IMR-90 (cell line): Measurements from ENCODE around the gene GTPBP6. TPM values are rescaled to one million over a fixed set of nuclear protein-coding genes. Genes with fewer than 3 reads are reported as not detected.

Source experiments
- ATAC-seq: fragments of 200-7000 bp; cut with Tn5 transposase; 2 replicates; pipeline ENCODE4 v1.9.1; 2020; ENCODE audit warnings: low read depth, mild to moderate bottlenecking, moderate library complexity
- BruUV-seq: library from RNA; stranded (reverse); fragments of 400-500 nt; replicated peaks from 2 replicates; lab custom pipeline; 2021; lab: Mats Ljungman, UMichigan
- CTCF ChIA-PET: fragments of 300-600 bp; formaldehyde crosslinking; extraction: SDS; loops from one replicate; lab custom pipeline; 2021; ENCODE audit warnings: antibody characterized with exemption; lab: Yijun Ruan, JAX
- POLR2A ChIA-PET: fragments of 300-600 bp; sonication (Branson Sonifier 250); formaldehyde crosslinking; loops from one replicate; lab custom pipeline; 2022; ENCODE audit warnings: antibody characterized with exemption; ENCODE audit not compliant: unreplicated experiment; lab: Charles Lee
- DNase-seq: peaks from one replicate; pipeline ENCODE4 v3.0.0; 2013
- H2AFZ ChIP-seq: replicated peaks from 2 replicates; pipeline ENCODE3; 2013; ENCODE audit warnings: low read length, mild to moderate bottlenecking; ENCODE audit not compliant: poor library complexity
- H2AK5ac ChIP-seq: 2 replicates; pipeline ENCODE4 v1.6.1; 2013; ENCODE audit warnings: low read depth, low read length, inconsistent platforms
- H2AK9ac ChIP-seq: replicated peaks from 2 replicates; pipeline ENCODE3; 2013; ENCODE audit warnings: mild to moderate bottlenecking, low read depth, low read length, moderate library complexity; ENCODE audit not compliant: poor library complexity
- H2BK120ac ChIP-seq: 2 replicates; pipeline ENCODE4 v1.6.1; 2013; ENCODE audit warnings: low read depth, low read length, inconsistent platforms
- H2BK15ac ChIP-seq: 3 replicates; pipeline ENCODE4 v1.6.1; 2013; ENCODE audit warnings: low read depth, low read length, inconsistent platforms
- H2BK20ac ChIP-seq: 2 replicates; pipeline ENCODE4 v1.6.1; 2013; ENCODE audit warnings: low read depth, mild to moderate bottlenecking, inconsistent platforms, low read length, moderate library complexity
- H2BK5ac ChIP-seq: 2 replicates; pipeline ENCODE4 v1.6.1; 2013; ENCODE audit warnings: mild to moderate bottlenecking, low read depth, low read length, inconsistent platforms; ENCODE audit not compliant: poor library complexity, severe bottlenecking
- H3K14ac ChIP-seq: replicated peaks from 2 replicates; pipeline ENCODE4 v1.6.1; 2013; ENCODE audit warnings: low read depth, low read length, inconsistent platforms
- H3K18ac ChIP-seq: 2 replicates; pipeline ENCODE4 v1.6.1; 2013; ENCODE audit warnings: low read depth, low read length, control low read depth
- H3K23ac ChIP-seq: 2 replicates; pipeline ENCODE4 v1.6.1; 2013; ENCODE audit warnings: low read depth, low read length, inconsistent platforms
- H3K27ac ChIP-seq: 2 replicates; pipeline ENCODE4 v1.5.1; 2013; ENCODE audit warnings: mild to moderate bottlenecking, control low read depth, low read length; ENCODE audit not compliant: insufficient read depth
- H3K27me3 ChIP-seq: 2 replicates; pipeline ENCODE4 v1.6.1; 2013; ENCODE audit warnings: low read length; ENCODE audit not compliant: control insufficient read depth, insufficient read depth
- H3K36me3 ChIP-seq: 2 replicates; pipeline ENCODE4 v1.6.1; 2013; ENCODE audit warnings: low read length, mixed read lengths; ENCODE audit not compliant: control insufficient read depth, insufficient read depth
- H3K4ac ChIP-seq: 2 replicates; pipeline ENCODE4 v1.6.1; 2013; ENCODE audit warnings: low read depth, low read length, inconsistent platforms
- H3K4me1 ChIP-seq: 2 replicates; pipeline ENCODE4 v1.6.1; 2013; ENCODE audit warnings: low read length, mixed read lengths; ENCODE audit not compliant: control insufficient read depth, insufficient read depth
- H3K4me2 ChIP-seq: 2 replicates; pipeline ENCODE4 v1.6.1; 2013; ENCODE audit warnings: low read depth, mild to moderate bottlenecking, control low read depth, low read length, moderate library complexity
- H3K4me3 ChIP-seq: 2 replicates; pipeline ENCODE4 v1.5.1; 2013; ENCODE audit warnings: low read depth, mild to moderate bottlenecking, control low read depth, low read length, moderate library complexity; ENCODE audit not compliant: insufficient read depth
- H3K56ac ChIP-seq: 2 replicates; pipeline ENCODE4 v1.6.1; 2013; ENCODE audit warnings: low read length, inconsistent platforms; ENCODE audit not compliant: insufficient read depth; ENCODE audit errors: extremely low read depth
- H3K79me1 ChIP-seq, 2 experiments: 2 replicates each; pipeline ENCODE4 v1.6.1; 2013; ENCODE audit warnings: low read length in 2 of 2, inconsistent platforms in 1 of 2, low read depth in 1 of 2
- H3K9ac ChIP-seq: 2 replicates; pipeline ENCODE4 v1.6.1; 2013; ENCODE audit warnings: low read depth, low read length, control low read depth
- H3K9me1 ChIP-seq: 2 replicates; pipeline ENCODE4 v1.6.1; 2013; ENCODE audit warnings: low read length, inconsistent platforms; ENCODE audit not compliant: insufficient read depth
- H3K9me3 ChIP-seq: 2 replicates; pipeline ENCODE4 v1.6.1; 2013; ENCODE audit warnings: low read length; ENCODE audit not compliant: control insufficient read depth, insufficient read depth
- H4K20me1 ChIP-seq: 2 replicates; pipeline ENCODE4 v1.6.1; 2013; ENCODE audit warnings: low read length, inconsistent platforms; ENCODE audit not compliant: insufficient read depth
- H4K5ac ChIP-seq: 2 replicates; pipeline ENCODE4 v1.6.1; 2013; ENCODE audit warnings: mild to moderate bottlenecking, low read depth, low read length, control low read depth
- H4K8ac ChIP-seq, 2 experiments: 2 replicates each; pipeline ENCODE4 v1.6.1; 2013; ENCODE audit warnings: low read depth in 2 of 2, low read length in 2 of 2, control low read depth in 1 of 2, inconsistent platforms in 1 of 2
- H4K91ac ChIP-seq: 2 replicates; pipeline ENCODE4 v1.6.1; 2013; ENCODE audit warnings: low read depth, low read length, inconsistent platforms; ENCODE audit not compliant: insufficient read depth
- MXI1 ChIP-seq: IDR thresholded peaks from 2 replicates; pipeline ENCODE4 v1.6.1; 2012; ENCODE audit warnings: low read depth, mild to moderate bottlenecking, low read length, moderate library complexity, borderline replicate concordance
- RAD21 ChIP-seq: IDR thresholded peaks from 2 replicates; pipeline ENCODE4 v1.6.1; 2012; ENCODE audit warnings: low read length, improper control_type of control experiment
- WGBS, 2 experiments: methylation state at CpG; one replicate each; pipeline versions ENCODE4 v1.1.5 to v1.1.7; 2013; ENCODE audit warnings: missing lambda C conversion rate in 2 of 2; ENCODE audit not compliant: insufficient read length in 1 of 2; ENCODE audit errors: extremely low coverage in 2 of 2; 5-methylcytosine and 5-hydroxymethylcytosine counted together
- dilution Hi-C: fragments of 300-500 bp; cut with HindIII; formaldehyde crosslinking; loops from one replicate; pipeline ENCODE4 v1.14.3; 2018; ENCODE audit warnings: low sequenced_read_pairs; ENCODE audit not compliant: unreplicated experiment
- in situ Hi-C: fragments of 300-500 bp; cut with MboI; formaldehyde crosslinking; loops from 3 replicates; pipeline ENCODE4 v1.14.3; 2019; ENCODE audit warnings: low sequenced_read_pairs, inconsistent platforms, mixed read lengths
- intact Hi-C: fragments of 100-400 bp; cut with micrococcal nuclease; formaldehyde crosslinking; loops from 2 replicates; pipeline ENCODE4 v1.10.0; 2022
- polyA plus RNA-seq, 3 experiments: library from polyadenylated mRNA; depleted of rRNA; stranded (reverse); fragments of >200 nt; gene quantifications; 2 replicates each; pipeline ENCODE4 v1.2.3, GENCODE V29; 2012; ENCODE audit warnings: low replicate concordance in 1 of 3
- total RNA-seq: library from RNA; depleted of rRNA; stranded (reverse); fragments of >200 nt; gene quantifications from 2 replicates; pipeline ENCODE4 v1.2.3, GENCODE V29; 2012

The GTPBP6 gene
- total and polyA plus RNA-seq, 2 of the 4 experiments (the other 2 are of a cell fraction), result 24.0 to 31.6 TPM

DNA sequence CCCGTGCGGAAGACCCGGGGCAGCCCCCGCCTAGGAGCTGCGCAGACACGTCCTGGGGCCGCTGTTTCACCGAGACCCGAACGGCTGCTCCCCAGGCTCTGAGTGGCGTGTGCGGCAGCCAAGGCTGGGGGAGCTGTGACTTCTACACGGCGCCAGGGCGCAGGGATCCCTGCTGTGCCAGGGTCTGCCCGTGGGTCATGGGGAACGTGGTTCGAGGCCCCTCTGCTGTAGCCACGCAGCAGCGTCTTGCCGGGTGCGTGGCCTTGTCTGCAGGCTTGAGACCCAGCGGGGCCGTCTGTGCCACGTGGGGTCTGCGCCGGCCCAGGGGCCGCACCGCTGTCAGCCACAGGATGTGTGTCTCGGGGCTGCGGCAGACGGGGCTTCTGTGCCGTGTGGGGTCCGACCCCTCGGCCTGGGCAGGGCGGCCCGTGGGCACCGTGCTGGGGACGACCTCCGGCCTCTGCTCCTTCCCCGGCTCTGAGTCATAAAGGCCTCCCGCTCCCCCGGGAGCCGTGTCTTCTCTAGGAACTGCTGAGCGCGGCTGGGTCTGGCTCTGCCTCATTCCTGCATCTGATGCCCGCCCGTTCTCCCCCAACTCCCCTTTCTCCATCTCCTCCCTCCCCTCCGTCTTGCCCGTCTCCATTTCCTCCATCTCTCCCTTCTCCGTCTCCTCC lies 12.7 kb upstream of the GTPBP6 start:
- peak; percentile 28 for DNase-seq
- H4K5ac ChIP-seq, result no peak overlapping the region
- H4K91ac ChIP-seq, result no peak overlapping the region; the same call in 1 of the 2 replicates
- WGBS, 2 experiments, result 13% methylated on average over 24 of the region's 51 CpGs; no CpG with 5 or more reads in 1 of the 2 experiments
- H3K4me2 ChIP-seq, result peak overlapping the region; percentile 62; the same call in 1 of the 2 replicates
- H3K36me3 ChIP-seq, result peaks cover 7% of the 10 kb centered on the region; the same call in 1 of the 2 replicates
- no peak overlapping the region; the same call in 1 of the 2 replicates for H3K14ac ChIP-seq
- no peak overlapping the region for H2BK5ac ChIP-seq
- H2BK120ac ChIP-seq, result no peak overlapping the region
- in situ Hi-C loops, result no loop called here
- H3K23ac ChIP-seq, result 0 out of 2 replicates have a peak overlapping the region, but pooled peaks have one; percentile 73
- 0 out of 2 replicates have a peak overlapping the region, but pooled peaks have one; percentile 35 for H3K4ac ChIP-seq
- ChIA-PET POLR2A (no interaction called here), CTCF (no interaction called here)
- no peak overlapping the region for H3K27ac ChIP-seq
- H2AK5ac ChIP-seq, result peak overlapping the region; percentile 46; the same call in 1 of the 2 replicates
- H3K9me1 ChIP-seq, result no peaks in the 10 kb centered on the region
- H4K8ac ChIP-seq, result peak overlapping the region in 1 of 2 experiments; percentile 24; a peak in 1 of 4 replicates
- no TSS peak for BruUV-seq
- TF ChIP-seq RAD21 (no peak), MXI1 (0 out of 2 replicates have a peak, but pooled peaks have one; percentile 40)
- no peak overlapping the region for H3K18ac ChIP-seq
- peak; percentile 91 for ATAC-seq
- no peak overlapping the region for H3K9ac ChIP-seq
- no peaks in the 10 kb centered on the region; the same call in 1 of the 2 replicates for H4K20me1 ChIP-seq
- dilution Hi-C loops, result no loop called here
- H3K79me1 ChIP-seq, result no peaks in the 10 kb centered on the region
- H2AFZ ChIP-seq, result peak overlapping the region; percentile 88
- peaks cover 2% of the 10 kb centered on the region; the same call in 1 of the 2 replicates for H3K9me3 ChIP-seq
- H3K4me1 ChIP-seq, result peaks cover 3% of the 10 kb centered on the region
- no peak overlapping the region for H2BK20ac ChIP-seq
- H2BK15ac ChIP-seq, result no peak overlapping the region
- no peak overlapping the region for H3K4me3 ChIP-seq
- intact Hi-C loops, result no loop called here
- H2AK9ac ChIP-seq, result peak overlapping the region; percentile 57
- H3K56ac ChIP-seq, result no peak overlapping the region
- no peaks in the 10 kb centered on the region for H3K27me3 ChIP-seq
